GM19328 (cell line): ENCODE measurements around the gene PRKCA.
A peak's percentile ranks its signal among the peaks of the same experiment; 100 is the strongest.

Experiments
- ATAC-seq: cut with Tn5 transposase; IDR thresholded peaks from one replicate; pipeline ENCODE4 v1.9.1; 2021; ENCODE audit warnings: mild to moderate bottlenecking, moderate library complexity; ENCODE audit not compliant: unreplicated experiment

Gene PRKCA

DNA sequence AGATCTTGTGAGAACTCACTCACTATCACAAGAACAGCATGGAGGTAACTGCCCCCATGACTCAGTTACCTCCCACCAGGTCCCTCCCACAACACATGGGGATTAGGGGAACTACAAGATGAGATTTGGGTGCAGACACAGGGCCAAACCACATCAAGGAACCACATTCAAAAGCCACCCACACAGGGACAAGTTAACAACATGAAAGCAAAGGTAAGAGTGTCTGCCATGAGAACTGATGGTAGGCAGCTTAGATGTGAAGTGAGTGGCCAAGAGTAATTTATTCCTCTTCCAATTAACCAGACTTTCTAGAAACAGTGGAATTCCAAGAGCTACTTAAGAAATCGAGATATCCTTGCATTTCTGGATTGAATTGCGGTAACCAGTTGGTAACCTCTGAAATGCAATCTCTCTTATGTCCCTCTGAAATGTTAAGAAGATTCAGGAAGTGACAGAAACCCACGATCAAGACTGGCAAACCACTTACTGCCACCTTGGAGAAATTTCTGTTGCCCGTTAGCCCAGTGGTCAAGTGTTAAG, 365.1 kb downstream of the PRKCA start:
- peak; percentile 57 for ATAC-seq

DNA sequence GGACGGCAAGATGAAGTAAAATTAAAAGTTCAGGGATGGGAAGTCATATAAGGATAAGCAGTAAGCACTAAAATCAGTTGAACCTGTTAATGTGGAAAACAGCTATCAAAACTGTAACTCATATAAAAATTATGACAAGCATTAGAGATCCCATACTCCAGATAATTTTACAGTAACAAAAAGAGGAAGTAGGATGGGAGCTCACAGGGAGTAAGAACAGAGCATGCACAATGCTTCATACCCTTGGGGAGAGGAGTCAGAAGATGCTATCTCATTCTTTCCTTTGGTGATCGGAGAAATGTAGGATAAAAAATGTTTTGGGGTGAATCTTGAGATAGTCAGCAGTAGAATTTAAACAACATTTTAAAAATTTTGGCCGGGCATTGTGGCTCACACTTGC, 367.8 kb downstream of the PRKCA start:
- no peak for ATAC-seq

DNA sequence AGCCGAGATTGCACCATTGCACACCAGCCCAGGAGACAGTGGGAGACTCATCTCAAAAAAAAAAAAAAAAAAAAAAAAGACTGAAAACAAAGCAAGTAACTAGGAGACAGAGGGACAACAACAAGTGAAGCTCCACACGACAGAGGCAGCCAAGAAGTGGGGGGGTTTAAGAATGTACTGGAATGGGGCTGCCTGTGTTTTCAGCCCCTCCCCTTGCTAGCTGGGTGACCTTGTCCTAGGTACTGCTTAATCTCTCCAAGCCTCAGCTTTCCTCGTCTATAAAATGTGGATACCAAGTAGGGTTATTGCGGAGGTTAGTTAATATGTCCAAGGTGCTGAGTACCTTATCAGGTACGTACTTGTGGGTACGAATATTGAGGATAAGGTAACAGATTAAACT, 368.7 kb downstream of the PRKCA start:
- ATAC-seq: no peak

DNA sequence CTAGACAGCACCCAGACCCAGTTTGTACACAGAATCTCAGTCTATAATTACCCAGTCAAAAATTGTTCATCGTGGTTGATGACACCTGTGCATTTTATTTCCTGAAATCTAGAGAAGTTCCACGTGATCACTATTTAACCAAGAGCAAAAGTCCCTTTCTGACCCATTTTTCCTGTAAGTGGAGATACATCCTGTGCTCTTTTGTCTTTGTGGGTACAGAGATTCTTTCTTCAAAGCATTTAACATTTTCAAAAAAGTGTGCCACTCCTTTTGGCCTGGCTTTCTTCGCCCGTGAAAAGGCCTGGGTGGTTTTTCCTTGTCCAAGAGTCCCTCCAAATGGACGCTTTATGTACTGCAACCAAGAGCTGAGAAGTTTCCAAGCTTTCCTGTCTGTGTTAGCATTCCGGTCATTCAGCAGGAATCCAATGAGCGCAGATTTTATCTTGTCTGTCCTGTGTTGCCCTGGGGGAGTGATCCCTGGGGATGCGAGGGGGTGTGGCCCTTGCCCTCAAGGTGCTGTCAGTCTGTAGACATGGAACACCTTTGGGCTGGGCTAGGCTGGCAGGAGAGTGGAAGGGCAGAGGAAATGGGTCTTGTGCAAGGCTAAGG, 371.4 kb downstream of the PRKCA start:
- no peak for ATAC-seq

DNA sequence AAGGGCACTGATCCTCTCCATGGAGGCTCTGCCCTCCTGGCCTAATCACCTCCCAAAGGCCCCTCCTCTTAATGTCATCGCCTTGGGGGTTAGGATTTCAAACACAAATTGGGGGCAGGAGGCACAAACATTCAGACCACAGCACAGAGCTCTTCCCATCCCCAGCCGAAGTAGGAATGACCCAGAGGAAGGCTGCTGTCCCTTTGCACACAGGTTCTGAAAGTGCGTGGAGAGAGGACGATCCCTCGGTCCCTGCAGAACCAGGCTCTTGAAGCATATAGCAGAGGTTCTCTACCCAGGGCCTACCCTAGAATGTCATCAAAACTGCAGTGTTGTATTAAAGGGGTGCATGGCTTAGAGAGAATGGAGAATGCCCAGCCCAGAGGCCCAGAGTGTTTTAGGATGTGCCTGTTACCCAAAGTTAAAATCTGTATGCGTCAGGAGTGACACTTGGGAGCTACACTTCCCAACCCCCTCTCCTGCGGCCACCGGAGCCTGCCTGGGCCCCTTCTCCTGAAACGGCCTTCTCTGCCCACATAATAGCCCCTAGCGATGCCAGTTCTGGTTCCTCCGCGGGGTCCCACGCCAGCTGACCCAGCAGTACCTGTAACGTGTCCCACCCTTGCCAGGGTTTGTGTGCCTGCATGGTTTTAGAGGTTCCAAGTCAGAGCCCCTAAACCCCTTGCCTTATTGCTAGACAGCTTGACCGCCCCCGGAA, 373.0 kb downstream of the PRKCA start:
- no peak for ATAC-seq

DNA sequence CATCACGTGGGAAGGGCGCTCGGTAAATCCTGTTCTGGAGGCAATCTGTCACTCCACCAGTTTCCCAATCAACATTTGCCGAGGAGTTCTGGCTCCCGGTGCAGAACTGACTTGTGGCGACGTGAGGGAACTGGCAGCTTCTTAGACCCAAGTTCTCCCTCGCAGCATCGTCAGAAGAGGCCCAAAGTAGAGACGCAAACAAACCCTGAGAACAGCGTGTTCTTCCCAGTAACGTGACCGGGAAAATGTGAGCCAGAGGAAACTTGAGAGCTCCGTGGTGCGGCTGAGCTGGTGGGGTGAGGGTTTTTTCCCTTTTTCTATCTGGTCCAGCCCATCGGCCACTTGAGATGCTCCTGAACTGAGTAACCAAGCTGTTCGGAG, 373.6 kb downstream of the PRKCA start:
- no peak for ATAC-seq

DNA sequence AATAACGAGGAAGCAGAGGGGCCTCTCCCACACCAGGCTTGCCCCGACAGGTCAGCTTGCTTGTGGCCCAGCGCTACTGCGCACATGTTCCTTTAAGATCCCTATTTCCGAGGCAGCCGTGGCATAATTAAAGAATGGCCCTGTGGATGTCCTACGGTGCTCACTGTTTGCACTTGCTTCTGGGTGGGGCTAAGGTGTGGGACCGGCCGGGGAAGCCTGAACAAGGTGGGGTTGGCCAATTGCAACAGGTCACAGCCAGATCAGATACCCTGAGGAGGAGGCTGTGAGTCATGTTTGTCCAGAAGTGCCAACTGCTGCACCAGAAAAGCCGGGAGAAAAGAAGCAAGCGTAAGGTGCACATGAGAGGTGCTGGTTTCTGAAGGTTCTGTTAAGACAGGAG, 374.0 kb downstream of the PRKCA start:
- no peak for ATAC-seq

DNA sequence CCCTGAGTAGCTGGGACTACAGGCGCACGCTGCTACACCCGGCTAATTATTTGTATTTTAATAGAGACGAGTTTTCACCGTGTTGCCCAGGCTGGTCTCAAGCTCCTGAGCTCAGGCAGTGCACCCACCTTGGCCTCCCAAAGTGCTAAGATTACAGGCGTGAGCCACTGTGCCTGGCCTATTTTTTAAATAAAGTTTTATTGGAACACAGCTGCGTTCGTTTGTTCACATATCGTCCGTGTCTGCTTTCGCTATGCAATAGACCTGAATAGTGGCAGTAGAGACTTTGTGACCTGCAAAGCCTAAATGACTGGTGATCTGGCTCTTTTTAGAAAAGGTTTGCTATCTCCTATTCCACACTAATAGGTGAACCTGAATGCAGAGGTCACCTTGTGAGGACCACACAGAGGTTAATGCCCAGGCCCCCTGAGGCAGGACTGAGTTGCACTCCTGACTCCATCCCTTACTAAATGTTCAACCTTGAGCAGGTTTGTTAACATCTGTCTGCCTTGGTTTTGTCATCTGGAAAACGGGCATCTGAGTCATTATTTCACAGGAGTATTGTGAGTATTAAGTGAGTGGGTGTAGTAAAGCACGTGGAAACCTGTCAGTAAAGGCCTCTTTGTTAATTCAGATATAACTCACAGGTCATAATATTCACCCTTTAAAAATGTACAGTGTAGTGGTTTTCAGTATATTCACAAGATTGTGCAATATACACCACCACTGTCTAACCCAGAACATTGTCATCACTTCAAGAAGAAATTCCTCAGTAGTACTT, 375.0 kb downstream of the PRKCA start:
- ATAC-seq: no peak

DNA sequence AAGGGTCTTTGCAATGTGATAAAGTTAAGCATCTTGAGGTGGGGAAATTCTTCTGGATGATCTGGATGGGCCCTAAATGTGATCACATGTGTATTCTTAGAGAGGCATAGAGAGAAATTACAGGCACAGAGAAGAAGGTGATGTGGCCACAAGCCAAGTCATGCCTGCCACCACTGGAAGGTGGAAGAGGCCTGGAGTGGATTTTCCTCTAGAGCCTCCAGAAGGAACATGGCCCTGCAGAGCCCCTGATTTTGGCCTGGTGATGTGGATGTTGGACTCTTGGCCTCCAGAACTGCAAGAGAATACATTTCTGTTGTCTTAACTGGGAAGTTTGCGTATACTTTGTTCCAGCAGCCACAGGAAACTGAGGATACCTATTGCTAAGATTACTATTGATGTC, 375.6 kb downstream of the PRKCA start:
- no peak for ATAC-seq

DNA sequence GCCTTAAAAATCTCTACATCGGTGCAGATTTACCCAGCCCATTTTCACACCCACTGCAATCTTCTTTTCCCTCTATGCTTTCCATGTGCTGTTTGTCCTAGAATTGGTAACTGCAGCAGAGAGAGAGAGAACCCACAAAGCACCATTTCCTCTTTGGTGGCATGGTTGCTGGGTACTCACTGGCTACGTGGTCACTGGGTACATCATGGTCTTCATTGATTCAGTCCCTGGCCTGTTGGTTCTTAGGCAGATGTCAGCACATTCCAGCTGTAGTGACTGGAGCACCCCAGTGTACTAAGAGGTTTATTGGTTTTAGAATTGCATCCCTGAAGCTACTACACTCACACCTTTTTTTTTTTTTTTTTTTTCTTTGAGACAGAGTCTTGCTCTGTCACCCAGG, 376.4 kb downstream of the PRKCA start:
- ATAC-seq: no peak

DNA sequence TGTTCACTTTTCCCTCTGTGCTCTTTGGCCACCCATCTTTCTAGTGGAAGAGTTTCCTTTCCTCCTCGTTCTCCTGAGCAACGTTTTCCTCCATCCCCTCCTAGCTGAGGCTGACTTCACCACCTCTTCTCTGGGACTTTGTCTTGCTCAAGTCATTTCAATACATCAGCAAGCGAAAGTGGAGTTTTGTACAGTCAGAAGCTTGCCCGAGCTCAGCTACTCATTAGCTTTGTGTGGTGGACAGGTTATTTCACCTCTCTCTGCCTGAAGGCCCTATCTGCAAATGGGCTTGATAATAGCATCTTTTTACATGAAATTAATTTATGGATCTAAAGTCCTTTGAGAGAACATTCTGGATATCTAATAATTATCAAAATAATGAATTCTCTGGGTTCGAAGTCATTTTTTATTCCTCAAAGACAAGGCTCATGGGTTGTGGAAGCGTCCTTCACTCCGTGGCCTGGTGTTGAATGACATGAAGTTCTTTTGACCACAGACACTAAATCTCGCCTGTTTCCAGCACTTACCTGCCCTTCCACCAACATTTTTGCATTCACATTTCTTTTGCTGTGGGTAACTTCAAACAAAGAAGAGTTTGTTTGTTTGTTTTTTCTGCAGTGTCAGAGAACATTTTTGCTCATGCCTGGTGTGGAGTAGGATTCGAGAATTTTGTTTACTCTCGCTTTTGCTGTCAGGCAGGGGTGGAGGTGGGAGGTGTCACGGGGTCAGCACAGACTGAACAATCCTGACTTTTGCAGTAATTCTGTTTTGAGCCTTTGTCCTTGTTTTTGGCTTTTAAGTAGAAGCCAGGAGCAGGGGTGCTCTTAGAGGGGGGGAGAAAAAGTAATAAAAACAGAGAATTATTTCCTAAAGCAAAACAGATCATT, 377.5 kb downstream of the PRKCA start:
- no peak for ATAC-seq

DNA sequence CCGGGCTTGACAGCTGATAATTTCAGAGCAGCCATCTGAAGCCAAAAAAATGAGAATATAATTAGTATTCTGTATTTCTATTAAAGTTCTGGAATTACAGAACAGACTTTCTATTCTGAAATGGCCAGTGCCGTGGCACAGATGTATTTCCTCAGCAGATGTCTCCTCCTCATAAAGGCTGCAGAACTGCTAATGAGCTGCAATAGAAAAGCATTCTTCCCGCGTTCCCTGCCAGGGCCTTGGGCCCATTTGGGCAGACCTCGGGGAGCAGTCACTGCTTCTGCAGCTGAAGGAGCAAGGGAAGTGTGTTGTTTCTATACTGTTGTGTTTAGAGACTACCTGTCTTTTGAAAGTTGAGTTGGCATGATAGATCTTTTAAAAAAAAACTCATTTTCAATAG, 379.9 kb downstream of the PRKCA start:
- ATAC-seq: no peak

DNA sequence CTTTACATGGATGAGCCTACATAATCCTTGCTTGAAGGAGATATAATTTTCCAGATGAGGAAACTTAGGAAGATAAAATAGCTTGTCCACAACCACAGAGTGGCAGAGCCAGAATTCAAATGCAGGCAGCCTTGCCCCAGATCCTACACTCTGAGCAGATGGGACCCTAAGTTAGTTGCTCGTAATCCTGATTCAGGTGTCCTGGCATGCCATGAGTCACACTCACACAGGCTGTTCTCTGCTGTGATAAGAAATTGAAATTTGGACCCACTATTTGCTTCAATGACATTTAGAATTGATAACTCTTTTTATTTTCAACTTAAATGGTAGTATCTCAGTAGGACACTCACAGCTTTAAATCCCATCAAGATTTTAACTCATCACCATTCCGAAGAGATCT, 381.8 kb downstream of the PRKCA start:
- ATAC-seq: no peak

DNA sequence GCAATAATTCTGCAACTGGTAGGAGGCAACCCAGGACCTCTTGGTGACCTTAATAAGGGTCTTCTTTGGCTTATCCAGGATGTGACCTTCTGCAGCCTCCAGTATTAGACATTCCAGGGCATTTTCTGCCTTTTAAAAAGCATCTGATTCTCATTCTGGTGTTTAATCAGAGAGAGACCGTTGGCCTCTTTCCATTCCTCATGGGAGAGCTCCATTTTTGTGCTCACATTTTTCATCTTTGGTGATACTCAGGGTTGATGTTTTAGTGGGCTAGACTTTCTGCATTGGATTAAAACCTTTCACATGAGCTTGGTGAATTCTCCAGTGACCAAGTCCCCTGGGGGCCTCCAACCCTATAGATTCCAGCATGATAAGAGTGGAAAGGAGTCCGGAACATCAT, 382.3 kb downstream of the PRKCA start:
- no peak for ATAC-seq

DNA sequence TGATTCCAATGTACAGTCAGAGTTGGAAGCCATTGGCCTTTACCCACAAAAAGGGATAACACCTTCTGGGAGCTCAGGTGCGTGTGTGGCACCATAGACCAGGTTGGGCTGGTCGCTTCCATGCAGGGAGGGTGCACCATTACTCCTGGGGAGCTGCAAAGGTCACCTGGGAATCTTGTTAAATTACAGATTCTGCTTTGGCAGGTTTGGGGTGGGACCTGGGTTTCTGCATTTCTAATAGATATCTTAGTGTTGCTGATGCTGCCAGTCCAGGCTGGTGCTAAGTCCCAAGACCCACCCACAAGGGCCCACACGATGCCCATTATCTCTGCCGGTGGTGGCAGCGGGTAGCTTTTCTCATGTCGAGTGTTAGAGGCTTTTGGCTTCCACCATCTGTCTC, 384.2 kb downstream of the PRKCA start:
- no peak for ATAC-seq

DNA sequence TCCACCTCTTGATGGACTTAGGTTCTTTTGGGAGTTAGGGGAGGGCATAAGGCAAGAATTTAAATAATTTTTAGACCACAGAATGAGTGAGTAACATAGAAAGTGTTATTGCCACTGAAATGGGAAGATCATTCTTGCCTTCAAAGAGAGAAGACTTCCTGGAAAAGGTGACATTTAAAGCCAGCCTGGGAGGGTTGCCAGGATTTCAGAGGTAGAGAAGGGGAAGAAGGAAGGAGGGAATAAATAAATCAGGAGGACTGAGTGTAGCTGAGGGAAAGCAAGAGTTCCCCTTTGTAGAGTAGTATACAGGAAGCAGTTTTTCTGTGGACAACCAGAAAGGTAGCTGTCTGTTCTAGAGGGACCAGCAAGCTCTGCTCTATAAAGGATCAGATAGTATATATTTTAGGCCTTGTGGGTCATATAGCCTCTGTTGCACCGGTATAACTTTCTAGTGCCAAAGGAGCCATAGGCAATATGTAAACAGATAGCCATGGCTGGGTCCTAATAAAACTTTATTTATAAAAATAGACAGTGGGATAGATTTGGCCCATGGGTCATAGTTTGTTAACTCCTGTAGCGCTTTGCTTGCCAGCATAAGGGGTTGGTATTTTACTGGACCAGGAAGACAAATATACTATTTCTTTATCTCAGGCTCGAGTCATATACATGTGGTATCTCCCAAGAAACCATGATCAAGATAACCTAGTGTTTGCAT, 385.3 kb downstream of the PRKCA start:
- no peak for ATAC-seq

DNA sequence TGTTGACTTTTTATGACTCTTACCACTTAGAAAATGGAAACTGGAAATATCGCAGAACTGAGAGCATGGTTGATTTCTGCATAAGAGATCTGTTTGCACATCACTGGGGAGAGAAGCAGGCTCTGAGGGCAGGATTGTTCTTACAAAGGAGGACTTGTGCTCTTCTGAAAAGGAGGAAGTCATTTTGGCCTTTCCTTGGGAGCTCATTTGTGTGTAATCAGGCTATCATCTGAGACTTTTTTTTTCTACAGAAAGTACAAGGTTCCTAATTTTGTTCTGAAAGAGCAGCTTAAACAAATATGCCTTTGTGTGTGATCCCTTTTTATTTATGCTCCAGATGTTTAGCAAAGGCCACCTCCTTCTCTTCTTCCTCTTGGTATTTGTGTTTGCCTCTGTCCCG, 386.8 kb downstream of the PRKCA start:
- ATAC-seq: no peak

DNA sequence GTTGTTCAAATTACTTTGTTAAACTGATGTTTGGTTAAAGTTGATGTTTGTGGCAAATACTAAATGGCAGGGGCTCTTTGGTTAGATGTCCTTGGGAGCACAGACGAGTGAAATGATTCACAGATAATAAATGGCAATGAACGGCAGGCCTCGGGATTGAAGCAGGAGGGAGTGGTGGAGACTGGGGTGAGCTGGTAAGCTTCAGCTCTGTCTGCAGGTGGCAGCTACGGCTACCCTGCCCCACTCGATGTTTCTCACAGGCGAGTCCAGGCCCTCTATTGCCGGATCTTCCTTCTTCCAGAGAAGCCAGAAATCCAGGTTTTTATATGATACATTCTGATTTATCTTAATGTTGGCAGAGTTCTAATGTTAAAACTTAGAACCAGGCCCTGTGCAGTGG, 387.8 kb downstream of the PRKCA start:
- ATAC-seq: no peak

DNA sequence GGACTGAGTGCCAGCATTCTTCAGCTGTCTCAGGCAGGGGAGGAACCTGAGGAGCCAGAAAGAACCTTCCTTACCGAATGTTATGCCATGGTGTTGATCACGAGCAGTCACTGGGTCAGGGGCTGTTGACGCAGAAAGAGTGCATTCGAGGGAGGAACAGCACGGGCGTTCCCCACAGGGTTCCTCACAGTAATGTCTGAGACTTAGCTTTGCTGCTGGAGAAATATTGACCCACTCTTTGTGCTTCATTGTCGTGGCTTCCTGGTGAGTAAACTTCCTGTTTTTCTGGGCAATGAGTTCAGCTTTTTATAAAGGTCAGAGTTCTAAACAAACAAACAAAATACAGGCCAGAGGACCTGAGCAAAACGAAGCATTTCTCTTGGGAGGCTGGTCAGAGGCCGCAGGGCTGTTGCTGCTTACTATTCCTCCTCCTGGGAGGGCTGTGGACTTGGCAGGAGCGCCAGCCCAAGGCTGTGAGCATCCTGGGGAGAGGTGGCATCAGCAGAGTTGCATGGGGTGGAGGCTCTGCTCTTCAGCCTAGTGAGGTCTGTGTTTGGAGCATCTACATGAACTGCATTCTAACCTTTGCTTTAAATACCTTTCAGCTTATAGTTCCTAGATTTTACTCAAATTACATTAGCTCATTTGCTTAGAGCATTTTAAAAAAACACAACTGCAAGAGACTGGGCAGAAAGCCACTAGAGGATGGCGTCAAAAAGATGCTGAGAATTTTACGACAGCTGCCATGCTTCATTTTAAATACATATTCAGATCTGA, 389.4 kb downstream of the PRKCA start:
- no peak for ATAC-seq

DNA sequence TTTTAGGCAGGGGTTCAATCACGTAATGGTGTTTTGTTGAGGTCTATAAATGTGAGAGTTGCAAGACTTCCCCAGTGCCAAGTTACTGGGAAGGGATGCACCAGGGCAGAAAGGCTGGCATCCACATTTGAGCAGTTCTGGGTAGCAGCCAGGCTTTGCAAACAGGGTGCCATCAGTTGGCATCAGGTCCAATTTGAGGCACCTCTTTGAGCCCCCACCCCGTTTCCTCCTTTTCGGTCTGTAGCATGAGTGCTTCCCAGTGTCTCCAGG, 389.9 kb downstream of the PRKCA start:
- ATAC-seq: no peak
